Left hindlimb (tissue), 1 donor: Measurements from ENCODE around the gene PPP1R1B.

ENCODE experiments used
- DNase-seq: peaks from one replicate; pipeline ENCODE4 v3.0.0-alpha.2; 2018

Gene PPP1R1B

GRCh38 chr17:39634384-39634871 is 7.7 kb downstream of the PPP1R1B start:
- no peak for DNase-seq

- DNase-seq: no peak
Observed at GRCh38 chr17:39635614-39636176, 8.9 kb downstream of the PPP1R1B start.

GRCh38 chr17:39636587-39636926 is 9.8 kb downstream of the PPP1R1B start:
- DNase-seq: no peak

GRCh38 chr17:39636927-39637736 is 10.4 kb downstream of the PPP1R1B start, which contains the start of gene STARD3:
Gene STARD3 (plus strand): TSS chr17:39637144. CDS start chr17:39653532, 16,388 bp downstream.
- peak; percentile 91 for DNase-seq

- DNase-seq: no peak
Observed at GRCh38 chr17:39638317-39638716, 11.6 kb downstream of the PPP1R1B start.

GRCh38 chr17:39639043-39639442 is 12.3 kb downstream of the PPP1R1B start:
- no peak for DNase-seq

GRCh38 chr17:39639566-39640458 is 13.1 kb downstream of the PPP1R1B start:
- DNase-seq: no peak

GRCh38 chr17:39640591-39641031 is 13.9 kb downstream of the PPP1R1B start:
- no peak for DNase-seq

- DNase-seq: no peak
Observed at GRCh38 chr17:39641097-39641496, 14.3 kb downstream of the PPP1R1B start.

GRCh38 chr17:39641883-39642282 is 15.1 kb downstream of the PPP1R1B start:
- DNase-seq: no peak

GRCh38 chr17:39642291-39643074 is 15.7 kb downstream of the PPP1R1B start:
- no peak for DNase-seq

GRCh38 chr17:39643271-39643670 is 16.5 kb downstream of the PPP1R1B start:
- DNase-seq: no peak

GRCh38 chr17:39647256-39647655 is 20.5 kb downstream of the PPP1R1B start:
- DNase-seq: no peak

GRCh38 chr17:39648616-39649366 is 22.0 kb downstream of the PPP1R1B start:
- no peak for DNase-seq

- DNase-seq: no peak
Observed at GRCh38 chr17:39650121-39650579, 23.4 kb downstream of the PPP1R1B start.

GRCh38 chr17:39651923-39652586 is 25.3 kb downstream of the PPP1R1B start:
- no peak for DNase-seq

GRCh38 chr17:39652587-39653315 is 26.0 kb downstream of the PPP1R1B start:
- no peak for DNase-seq

GRCh38 chr17:39653316-39653661 is 26.5 kb downstream of the PPP1R1B start:
- DNase-seq: no peak

GRCh38 chr17:39653662-39654331 is 27.0 kb downstream of the PPP1R1B start:
- no peak for DNase-seq

- no peak for DNase-seq
Observed at GRCh38 chr17:39655105-39655504, 28.4 kb downstream of the PPP1R1B start.
